ENCODE measurements around the gene GORASP2. TPM values are rescaled to one million over a fixed set of nuclear protein-coding genes. Genes with fewer than 3 reads are reported as not detected.

The GORASP2 gene
- total RNA-seq, 4 donors from 2014 or later, result 53.9 to 67.0 (median 56.3) TPM

- ATAC-seq, result no peak
- TF ChIP-seq POLR2A (IDR thresholded peaks at IDR 0.05) (no peak), CTCF (IDR thresholded peaks at IDR 0.05 in 4 of 5, conservative IDR thresholded peaks at IDR 0.05 in 1 of 5) (no peak)
- H3K27me3 ChIP-seq, result no peaks in the 10 kb centered on the region
- no peak overlapping the region for H3K4me3 ChIP-seq
- H3K9me3 ChIP-seq, result no peaks in the 10 kb centered on the region
- no peak overlapping the region for H3K27ac ChIP-seq
- in situ Hi-C loops (cut with MboI; ENCODE audit: low sequenced_read_pairs in 4 of 4) (loop anchor here in 2 of 4 donors (25.0 kb wide), 1 partner anchor 208 kb away; the partner anchor contains the start of gene TLK1 (in 2 of the 2)), intact Hi-C loops (cut with DNase I; ENCODE audit: low total_unique reads) (no loop called here)
- no peaks in the 10 kb centered on the region for H3K4me1 ChIP-seq
- peaks cover 3 to 91% of the 10 kb centered on the region in 2 donors for H3K36me3 ChIP-seq
- DNase-seq, result no peak
Observed at GRCh38 chr2:170953941-170954340, 24.9 kb downstream of the GORASP2 start.

GRCh38 chr2:170963386-170963785 lies 34.3 kb downstream of the GORASP2 start:
- no peaks in the 10 kb centered on the region for H3K27me3 ChIP-seq
- no peak overlapping the region for H3K4me3 ChIP-seq
- no peaks in the 10 kb centered on the region for H3K9me3 ChIP-seq
- no peak for ATAC-seq
- H3K4me1 ChIP-seq, result no peaks in the 10 kb centered on the region
- no peak for TF ChIP-seq POLR2A (IDR thresholded peaks at IDR 0.05)
- TF ChIP-seq CTCF (IDR thresholded peaks at IDR 0.05 in 4 of 5, conservative IDR thresholded peaks at IDR 0.05 in 1 of 5), result no peak
- in situ Hi-C loops (cut with MboI; ENCODE audit: low sequenced_read_pairs in 4 of 4), result loop anchor here in 2 of 4 donors (25.0 kb wide), 1 partner anchor 199 kb away; the partner anchor contains the start of gene TLK1 (in 2 of the 2)
- DNase-seq, result no peak
- H3K36me3 ChIP-seq, result peaks cover 3 to 71% of the 10 kb centered on the region in 2 donors
- no peak overlapping the region for H3K27ac ChIP-seq
- intact Hi-C loops (cut with DNase I; ENCODE audit: low total_unique reads), result no loop called here

- Histone ChIP-seq H3K36me3 (peaks cover 3 to 68% of the 10 kb centered on the region in 2 donors), H3K9me3 (no peaks in the 10 kb centered on the region), H3K27me3 (no peaks in the 10 kb centered on the region), H3K4me3 (no peak overlapping the region), H3K4me1 (no peaks in the 10 kb centered on the region), H3K27ac (no peak overlapping the region)
- in situ Hi-C loops (cut with MboI; ENCODE audit: low sequenced_read_pairs in 4 of 4) (loop anchor here in 2 of 4 donors (5.0 to 25.0 kb wide), 2 partner anchors 197 to 452 kb away; partner anchors contain the start of gene TLK1 (in 2 of the 2)), intact Hi-C loops (cut with DNase I; ENCODE audit: low total_unique reads) (no loop called here)
- ATAC-seq (no peak), DNase-seq (no peak)
- TF ChIP-seq CTCF (IDR thresholded peaks at IDR 0.05 in 4 of 5, conservative IDR thresholded peaks at IDR 0.05 in 1 of 5) (no peak), POLR2A (IDR thresholded peaks at IDR 0.05) (no peak)
Observed at GRCh38 chr2:170965446-170966225, 36.6 kb downstream of the GORASP2 start.

- no peak for ATAC-seq
- intact Hi-C loops (cut with DNase I; ENCODE audit: low total_unique reads), result no loop called here
- no peak overlapping the region for H3K27ac ChIP-seq
Observed at GRCh38 chr2:170966648-170967396, 37.8 kb downstream of the GORASP2 start.

More at GRCh38 chr2:170966648-170967396, 37.8 kb downstream of the GORASP2 start:
- TF ChIP-seq CTCF (IDR thresholded peaks at IDR 0.05 in 4 of 5, conservative IDR thresholded peaks at IDR 0.05 in 1 of 5) (no peak), POLR2A (IDR thresholded peaks at IDR 0.05) (no peak)
- DNase-seq, result no peak
- Histone ChIP-seq H3K36me3 (peaks cover 3 to 56% of the 10 kb centered on the region in 2 donors), H3K4me3 (no peak overlapping the region), H3K27me3 (no peaks in the 10 kb centered on the region), H3K4me1 (no peaks in the 10 kb centered on the region), H3K9me3 (no peaks in the 10 kb centered on the region)
- in situ Hi-C loops (cut with MboI; ENCODE audit: low sequenced_read_pairs in 4 of 4), result loop anchor here in 2 of 4 donors (5.0 to 25.0 kb wide), 2 partner anchors 195 to 450 kb away; partner anchors contain the start of gene TLK1 (in 2 of the 2)

Data from gastrocnemius medialis (tissue), 4 donors.